SK-N-SH treated with all-trans-retinoic acid at 6 μM for 48 hours (cell line): ENCODE measurements around the gene CLTCL1.

Experiments used
- ARNTL ChIP-seq: fragments of 450-650 bp; formaldehyde crosslinking; IDR thresholded peaks from 2 replicates; pipeline ENCODE4 v1.5.0; 2020; ENCODE audit warnings: low read depth, mild to moderate bottlenecking, moderate library complexity, borderline replicate concordance
- BACH2 ChIP-seq: fragments of 250-450 bp; sonication (Bioruptor Pico); IDR thresholded peaks from 2 replicates; pipeline ENCODE4 v1.9.0; 2021; ENCODE audit warnings: mild to moderate bottlenecking, borderline replicate concordance
- CREB5 ChIP-seq: fragments of 250-450 bp; sonication (Bioruptor Pico); IDR thresholded peaks from 2 replicates; pipeline ENCODE4 v1.5.1; 2020; ENCODE audit warnings: low read depth, mild to moderate bottlenecking, moderate library complexity
- GLIS3 ChIP-seq: fragments of 250-450 bp; sonication (Bioruptor Pico); IDR thresholded peaks from 2 replicates; pipeline ENCODE4 v1.5.0; 2020; ENCODE audit warnings: mild to moderate bottlenecking, moderate library complexity
- OSR1 ChIP-seq: fragments of 250-450 bp; sonication (Bioruptor Pico); IDR thresholded peaks from 2 replicates; pipeline ENCODE4 v1.8.0; 2022; ENCODE audit warnings: moderate library complexity, mild to moderate bottlenecking, inconsistent platforms
- PATZ1 ChIP-seq: fragments of 250-450 bp; sonication (Bioruptor Pico); IDR thresholded peaks from 2 replicates; pipeline ENCODE4 v1.8.0; 2020; ENCODE audit warnings: mild to moderate bottlenecking, moderate library complexity, borderline replicate concordance
- PPARA ChIP-seq: fragments of 250-450 bp; sonication (Bioruptor Pico); IDR thresholded peaks from 2 replicates; pipeline ENCODE4 v1.5.0; 2020; ENCODE audit warnings: mild to moderate bottlenecking, borderline replicate concordance
- TCF4 ChIP-seq: fragments of 250-450 bp; sonication (Bioruptor Pico); IDR thresholded peaks from 2 replicates; pipeline ENCODE4 v1.8.0; 2021; ENCODE audit warnings: mild to moderate bottlenecking, moderate library complexity, borderline replicate concordance
- ZC3H10 ChIP-seq: fragments of 250-450 bp; sonication (Bioruptor Pico); IDR thresholded peaks from 2 replicates; pipeline ENCODE4 v1.5.1; 2021; ENCODE audit warnings: mild to moderate bottlenecking, moderate library complexity
- ZFP3 ChIP-seq: fragments of 250-450 bp; sonication (Bioruptor Pico); IDR thresholded peaks from 2 replicates; pipeline ENCODE4 v1.5.0; 2020; ENCODE audit warnings: mild to moderate bottlenecking, moderate library complexity
- TF ChIP-seq, protein P1 (sequence below): fragments of 250-450 bp; sonication (Bioruptor Pico); IDR thresholded peaks from 2 replicates; pipeline ENCODE4 v1.5.1; 2021; ENCODE audit warnings: mild to moderate bottlenecking, moderate library complexity

GRCh38 chr22:19166421-19166820, 125.1 kb downstream of the CLTCL1 start:
- TF ChIP-seq ZC3H10: no peak
- TF ChIP-seq ARNTL (CRISPR knock-in tag): no peak
- TF ChIP-seq TCF4: no peak
- no peak for TF ChIP-seq ZFP3 (CRISPR knock-in tag)
- no peak for TF ChIP-seq PATZ1 (CRISPR knock-in tag)
- TF ChIP-seq OSR1: no peak
- TF ChIP-seq BACH2 (CRISPR knock-in tag): no peak
- TF ChIP-seq GLIS3 (CRISPR knock-in tag): no peak
- TF ChIP-seq PPARA (CRISPR knock-in tag): no peak
- TF ChIP-seq, protein P1, sequence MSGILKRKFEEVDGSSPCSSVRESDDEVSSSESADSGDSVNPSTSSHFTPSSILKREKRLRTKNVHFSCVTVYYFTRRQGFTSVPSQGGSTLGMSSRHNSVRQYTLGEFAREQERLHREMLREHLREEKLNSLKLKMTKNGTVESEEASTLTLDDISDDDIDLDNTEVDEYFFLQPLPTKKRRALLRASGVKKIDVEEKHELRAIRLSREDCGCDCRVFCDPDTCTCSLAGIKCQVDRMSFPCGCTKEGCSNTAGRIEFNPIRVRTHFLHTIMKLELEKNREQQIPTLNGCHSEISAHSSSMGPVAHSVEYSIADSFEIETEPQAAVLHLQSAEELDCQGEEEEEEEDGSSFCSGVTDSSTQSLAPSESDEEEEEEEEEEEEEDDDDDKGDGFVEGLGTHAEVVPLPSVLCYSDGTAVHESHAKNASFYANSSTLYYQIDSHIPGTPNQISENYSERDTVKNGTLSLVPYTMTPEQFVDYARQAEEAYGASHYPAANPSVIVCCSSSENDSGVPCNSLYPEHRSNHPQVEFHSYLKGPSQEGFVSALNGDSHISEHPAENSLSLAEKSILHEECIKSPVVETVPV: no peak
- no peak for TF ChIP-seq CREB5
